GM19239 (cell line): ENCODE measurements around the gene CYFIP1.

ENCODE experiments used
- DNase-seq: peaks from one replicate; pipeline ENCODE4 v3.0.0; 2011; ENCODE audit warnings: low spot score; ENCODE audit not compliant: insufficient read length
- FAIRE-seq: peaks from 2 replicates; lab custom pipeline; 2011; peaks lifted over from hg19 to GRCh38; lab: Jason Lieb, UNC

CYFIP1 gene

GRCh38 chr15:22925875-22926274, 54.3 kb downstream of the CYFIP1 start:
- DNase-seq (no peak), FAIRE-seq (no peak)

GRCh38 chr15:22922003-22922402, 58.2 kb downstream of the CYFIP1 start:
- DNase-seq, result no peak
- FAIRE-seq, result no peak

- DNase-seq (no peak), FAIRE-seq (no peak)
Observed at GRCh38 chr15:22919171-22919570, 61.0 kb downstream of the CYFIP1 start.

- DNase-seq (no peak), FAIRE-seq (no peak)
Observed at GRCh38 chr15:22918596-22919140, 61.5 kb downstream of the CYFIP1 start.

GRCh38 chr15:22918056-22918455, 62.1 kb downstream of the CYFIP1 start:
- DNase-seq, result no peak
- FAIRE-seq, result no peak

- FAIRE-seq, result no peak
- no peak for DNase-seq
Observed at GRCh38 chr15:22917556-22917955, 62.6 kb downstream of the CYFIP1 start.

GRCh38 chr15:22916606-22917350, 63.4 kb downstream of the CYFIP1 start:
- FAIRE-seq (no peak), DNase-seq (no peak)

GRCh38 chr15:22915866-22916515, 64.2 kb downstream of the CYFIP1 start:
- FAIRE-seq, result no peak
- no peak for DNase-seq

- FAIRE-seq (no peak), DNase-seq (no peak)
Observed at GRCh38 chr15:22913646-22914380, 66.4 kb downstream of the CYFIP1 start.

GRCh38 chr15:22912256-22912655, 67.9 kb downstream of the CYFIP1 start:
- DNase-seq, result no peak
- no peak for FAIRE-seq

GRCh38 chr15:22911306-22911705, 68.9 kb downstream of the CYFIP1 start:
- DNase-seq (no peak), FAIRE-seq (no peak)

GRCh38 chr15:22908830-22909229, 71.3 kb downstream of the CYFIP1 start:
- FAIRE-seq (no peak), DNase-seq (no peak)

- FAIRE-seq (no peak), DNase-seq (no peak)
Observed at GRCh38 chr15:22907161-22907950, 72.8 kb downstream of the CYFIP1 start.

- FAIRE-seq (no peak), DNase-seq (no peak)
Observed at GRCh38 chr15:22904736-22905135, 75.4 kb downstream of the CYFIP1 start.

GRCh38 chr15:22903961-22904534, 76.1 kb downstream of the CYFIP1 start:
- DNase-seq (no peak), FAIRE-seq (no peak)

- FAIRE-seq (no peak), DNase-seq (no peak)
Observed at GRCh38 chr15:22903427-22903826, 76.7 kb downstream of the CYFIP1 start.

GRCh38 chr15:22902981-22903380, 77.2 kb downstream of the CYFIP1 start:
- FAIRE-seq (no peak), DNase-seq (no peak)

GRCh38 chr15:22902578-22902977, 77.6 kb downstream of the CYFIP1 start:
- no peak for DNase-seq
- FAIRE-seq, result no peak

- DNase-seq, result no peak
- FAIRE-seq, result no peak
Observed at GRCh38 chr15:22902046-22902445, 78.1 kb downstream of the CYFIP1 start.
